GM21390 (cell line): Measurements from ENCODE around the gene FGF21.

Source experiments
- ATAC-seq: cut with Tn5 transposase; IDR thresholded peaks from one replicate; pipeline ENCODE4 v1.9.1; 2021; ENCODE audit not compliant: unreplicated experiment

FGF21 gene

DNA sequence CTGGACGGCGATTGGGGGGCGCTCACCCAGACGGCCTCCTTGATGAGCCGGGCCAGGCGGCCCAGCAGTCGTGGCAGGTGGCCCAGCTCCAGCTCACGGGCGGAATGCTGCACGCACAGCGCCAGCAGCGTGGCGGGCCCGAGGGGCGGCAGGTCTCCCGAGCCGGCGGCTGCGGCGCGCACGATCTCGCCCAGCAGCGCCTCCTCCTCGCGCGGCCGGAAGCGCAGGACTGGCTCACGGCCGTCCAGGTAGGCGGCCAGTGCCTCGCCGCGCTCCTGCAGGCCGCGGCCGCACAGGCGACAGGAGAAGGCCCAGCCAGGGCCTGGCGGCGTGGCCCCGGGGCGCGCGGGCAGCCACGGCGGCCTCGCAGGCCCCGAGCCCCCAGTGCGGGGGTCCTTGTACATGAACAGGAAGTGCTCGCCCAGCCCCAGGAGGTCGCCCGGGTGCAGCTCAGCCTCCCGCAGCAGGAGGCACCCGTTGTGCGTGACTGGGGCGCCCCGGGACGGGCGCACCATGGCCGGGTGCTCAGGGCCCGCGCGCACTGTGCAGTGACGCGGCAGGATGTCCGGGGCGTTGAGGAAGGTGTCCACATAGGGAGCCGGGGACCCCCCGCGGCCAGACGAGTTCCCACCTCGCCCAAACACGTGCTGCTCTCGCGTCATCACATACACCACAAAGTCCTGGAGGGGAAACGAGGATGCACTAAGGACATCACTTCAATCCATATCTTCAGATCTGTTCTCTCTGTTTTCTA, 26.2 kb upstream of the FGF21 start:
- no peak for ATAC-seq

DNA sequence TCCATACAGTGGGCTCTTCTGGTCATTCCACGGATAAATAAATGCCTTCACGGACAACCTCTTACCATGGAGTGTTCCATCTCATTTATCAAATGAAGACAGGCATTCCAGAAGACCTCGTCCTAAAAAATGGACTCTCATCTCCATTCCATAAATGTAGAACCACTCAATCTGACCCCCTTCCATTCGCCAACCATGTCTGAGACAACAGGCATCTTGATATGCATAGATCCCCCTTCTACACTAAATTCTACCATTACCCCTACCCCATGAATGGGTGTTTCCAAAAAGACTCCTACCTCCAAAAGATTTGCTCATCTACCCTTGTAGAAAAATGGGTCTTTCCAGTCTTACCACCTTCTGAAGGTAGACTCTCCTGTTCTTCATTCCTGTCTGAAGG, 23.9 kb upstream of the FGF21 start:
- ATAC-seq, result no peak

- no peak for ATAC-seq
These were observed 20.7 kb upstream of the FGF21 start for GRCh38 chr19:48734625-48735024.

- ATAC-seq, result no peak
These were observed 20.2 kb upstream of the FGF21 start for GRCh38 chr19:48735031-48735615.

DNA sequence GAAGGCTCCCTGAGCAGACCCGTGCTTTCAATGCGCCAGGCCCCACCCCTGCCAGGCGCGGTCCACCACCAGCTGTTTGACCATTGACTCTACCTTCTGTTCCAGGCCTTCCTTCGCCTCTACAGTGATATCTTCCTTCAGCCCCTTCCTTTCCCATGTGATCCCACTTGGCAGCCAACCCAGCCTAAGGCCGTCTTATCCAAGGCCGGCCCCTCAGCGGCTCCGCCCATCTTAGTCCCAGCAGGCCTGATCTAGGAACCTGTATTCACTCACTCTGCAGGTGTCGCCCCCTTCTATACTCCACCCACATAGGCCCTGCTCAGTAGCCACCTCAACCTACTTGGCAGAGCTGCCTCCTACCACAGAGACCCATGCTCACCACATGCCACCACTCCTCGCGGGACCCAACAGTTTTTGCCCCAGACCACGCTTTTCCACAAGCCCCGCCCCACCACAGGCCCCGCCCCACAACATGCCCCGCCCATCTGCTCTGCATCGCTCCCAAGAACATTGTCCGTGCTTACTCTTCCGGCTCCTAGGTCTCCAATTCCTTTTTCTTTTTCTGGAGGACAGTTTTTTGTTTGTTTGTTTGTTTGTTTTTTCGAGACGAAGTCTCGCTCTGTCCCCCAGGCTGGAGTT, 17.8 kb upstream of the FGF21 start:
- no peak for ATAC-seq

- peak; percentile 83 for ATAC-seq
These were observed 16.5 kb upstream of the FGF21 start for GRCh38 chr19:48738557-48739403.

DNA sequence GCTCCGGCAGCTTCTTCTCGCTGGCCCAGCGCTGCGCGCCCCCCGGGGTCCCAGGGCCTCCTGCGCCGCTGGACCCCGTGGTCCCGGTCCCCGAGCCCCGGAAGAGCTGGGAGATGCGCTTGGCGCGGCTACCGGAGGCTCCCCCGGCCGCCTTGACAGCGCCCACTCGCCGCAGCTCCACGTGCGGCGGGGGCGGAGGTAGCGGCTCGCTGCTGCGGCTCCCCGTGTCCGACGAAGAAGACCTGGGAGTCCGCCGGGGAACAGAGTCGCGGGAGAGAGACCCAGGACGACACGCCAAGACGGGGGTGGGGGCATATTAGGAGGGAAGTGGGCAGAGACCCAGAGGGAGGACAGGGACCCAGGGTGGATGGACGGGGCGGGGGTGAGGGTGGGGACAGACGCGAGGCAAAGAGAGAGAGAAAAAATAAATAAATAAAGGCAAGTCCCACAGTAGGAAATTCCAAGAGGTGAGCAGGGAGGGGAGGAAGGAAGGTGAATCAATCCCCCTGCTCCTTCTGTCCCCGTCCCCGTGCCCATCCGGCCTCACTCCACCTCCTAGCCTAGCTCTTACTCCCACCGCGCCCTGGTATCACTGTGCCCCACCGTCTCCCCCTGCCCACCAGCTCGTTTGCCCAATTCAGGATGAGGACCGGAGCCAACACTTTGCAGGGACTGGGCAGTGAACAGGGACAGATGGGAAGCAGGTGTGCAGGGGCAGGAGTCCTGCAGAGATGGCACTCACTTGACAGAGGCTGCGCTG, 15.7 kb upstream of the FGF21 start:
- ATAC-seq, result no peak

DNA sequence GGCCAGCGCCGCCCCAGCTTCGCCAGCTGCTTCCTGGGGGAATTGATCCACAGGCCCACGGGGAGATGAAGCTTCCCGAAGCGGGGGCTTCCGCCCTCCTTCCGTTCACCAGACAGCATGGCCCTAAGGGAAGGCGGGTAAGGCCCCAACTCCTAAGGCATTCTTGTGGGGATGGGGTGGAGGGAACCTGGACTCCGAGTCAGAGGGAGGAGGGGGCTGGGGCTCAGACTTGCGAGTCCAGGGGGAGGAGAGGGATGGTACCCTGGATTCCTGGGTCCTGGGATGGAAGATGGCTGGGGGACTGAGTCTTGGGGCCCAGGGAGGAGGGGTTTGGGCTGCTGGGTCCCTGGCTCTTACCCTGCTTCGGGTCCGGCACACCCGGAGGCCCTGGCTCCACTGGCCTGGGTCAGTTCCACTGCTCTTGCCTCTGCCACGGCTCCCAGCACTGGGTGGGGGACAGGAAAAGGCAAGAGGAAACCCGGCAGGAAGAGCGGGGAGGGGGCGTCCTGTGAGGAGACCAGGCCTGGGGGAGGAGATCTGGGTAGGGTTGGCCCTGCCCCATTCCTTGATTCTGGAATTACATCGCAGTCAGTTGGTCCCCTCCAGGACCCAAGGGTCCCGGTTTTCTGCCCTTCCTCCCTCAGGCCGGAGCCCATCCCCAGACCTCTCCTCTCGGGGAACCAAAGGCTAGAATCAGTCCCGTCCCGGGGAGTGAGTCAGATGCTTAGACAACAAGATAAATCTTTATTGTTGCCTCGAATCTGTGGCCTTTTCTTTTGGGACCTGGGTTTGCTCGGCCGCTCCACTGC, 15.0 kb upstream of the FGF21 start, which contains the start of gene RASIP1:
Gene RASIP1, minus strand, starts transcription at position 447 of the 809 bp plus-strand sequence. Its CDS starts 328 bp downstream, at position 119.
- ATAC-seq, result no peak

DNA sequence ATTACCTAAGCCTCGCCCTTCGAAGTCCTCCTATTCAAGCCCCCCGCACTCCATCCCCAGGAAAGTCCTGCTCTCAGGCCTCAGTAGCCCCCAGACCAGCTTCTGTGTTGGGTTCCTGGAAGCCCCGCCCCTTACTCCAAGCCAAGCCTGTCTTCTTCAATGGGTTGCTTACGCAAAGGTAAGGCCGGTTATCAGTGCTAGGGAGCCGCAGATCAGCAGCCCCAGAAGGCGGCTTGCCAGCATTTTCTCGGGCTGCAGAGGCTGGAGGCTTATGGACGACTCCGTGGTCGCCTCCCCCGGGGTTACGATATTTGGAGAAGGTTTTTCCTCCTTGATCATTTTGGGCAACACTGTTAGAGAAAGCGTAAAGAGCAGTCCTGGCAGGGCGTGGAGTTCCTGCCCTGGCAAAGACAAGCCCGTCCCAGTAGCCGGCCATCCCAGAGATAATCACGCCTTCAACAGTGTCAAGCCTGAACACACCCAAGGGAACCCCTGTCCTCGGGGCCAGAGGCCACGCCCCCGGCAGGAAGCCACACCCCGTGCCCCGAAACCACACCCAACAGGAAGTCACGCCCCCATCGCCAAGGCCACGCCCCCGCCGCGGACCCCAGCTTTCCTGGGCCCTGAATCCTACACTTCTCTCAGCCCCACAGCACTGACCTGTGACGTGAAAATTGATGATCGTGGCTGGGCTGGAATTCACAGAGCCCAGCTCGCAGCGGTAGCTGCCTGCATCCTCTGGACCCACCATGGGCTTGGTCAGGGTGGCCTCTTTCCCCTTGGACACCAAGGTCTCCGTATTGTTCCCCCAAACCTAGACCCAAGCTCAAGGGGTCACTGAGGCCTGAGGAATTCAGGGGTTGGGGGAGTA, 14.0 kb upstream of the FGF21 start:
- ATAC-seq, result no peak

- ATAC-seq, result no peak
These were observed 13.2 kb upstream of the FGF21 start for GRCh38 chr19:48742096-48742495.

- ATAC-seq, result no peak
These were observed 9.9 kb upstream of the FGF21 start for GRCh38 chr19:48745208-48745995.

GRCh38 chr19:48746110-48746509, 9.2 kb upstream of the FGF21 start:
- no peak for ATAC-seq

DNA sequence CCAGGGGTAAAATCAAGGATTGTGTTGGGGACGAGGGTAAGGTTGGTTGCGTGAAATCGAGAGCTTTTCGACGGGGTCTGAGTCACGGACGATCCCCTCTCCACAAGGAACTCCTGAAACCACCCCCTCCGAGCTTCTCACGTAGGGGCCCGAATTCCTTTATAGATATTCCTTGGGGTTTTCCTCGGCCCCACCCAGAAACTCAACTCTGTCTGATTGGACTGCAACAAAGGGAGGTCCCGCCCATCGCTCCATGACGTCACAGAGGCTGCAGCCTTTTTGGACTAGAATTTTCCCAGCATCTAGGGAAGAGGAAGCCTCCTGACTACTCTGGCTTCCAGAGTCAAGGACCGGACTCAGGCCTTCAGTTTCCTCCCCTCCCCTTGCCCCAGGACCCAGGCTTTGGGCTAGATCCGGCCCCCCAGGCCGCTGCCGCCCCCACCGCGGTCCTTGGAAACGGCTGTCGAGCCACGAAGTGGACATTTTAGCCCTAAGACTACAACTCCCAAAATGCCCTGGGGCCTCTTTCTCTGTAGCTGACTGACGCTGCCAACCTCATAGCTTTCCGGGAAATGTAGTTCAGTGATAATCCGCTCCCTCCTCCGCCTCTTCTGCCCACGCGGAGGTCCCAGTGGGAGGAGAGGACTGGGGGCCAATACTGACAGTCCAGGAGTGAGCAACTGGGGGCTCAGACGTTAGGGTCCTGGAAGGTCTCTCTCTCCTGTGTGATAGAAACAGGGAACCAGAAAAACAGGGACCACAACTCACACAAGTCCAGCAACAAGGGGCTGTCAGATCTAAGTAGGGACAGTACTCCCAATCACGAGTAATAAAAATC, 8.4 kb upstream of the FGF21 start, which contains the start of gene IZUMO1:
Gene IZUMO1, minus strand, starts transcription at position 172 of the 838 bp plus-strand sequence. CDS start 1,050 bp downstream, outside the sequence.
- ATAC-seq, result no peak

DNA sequence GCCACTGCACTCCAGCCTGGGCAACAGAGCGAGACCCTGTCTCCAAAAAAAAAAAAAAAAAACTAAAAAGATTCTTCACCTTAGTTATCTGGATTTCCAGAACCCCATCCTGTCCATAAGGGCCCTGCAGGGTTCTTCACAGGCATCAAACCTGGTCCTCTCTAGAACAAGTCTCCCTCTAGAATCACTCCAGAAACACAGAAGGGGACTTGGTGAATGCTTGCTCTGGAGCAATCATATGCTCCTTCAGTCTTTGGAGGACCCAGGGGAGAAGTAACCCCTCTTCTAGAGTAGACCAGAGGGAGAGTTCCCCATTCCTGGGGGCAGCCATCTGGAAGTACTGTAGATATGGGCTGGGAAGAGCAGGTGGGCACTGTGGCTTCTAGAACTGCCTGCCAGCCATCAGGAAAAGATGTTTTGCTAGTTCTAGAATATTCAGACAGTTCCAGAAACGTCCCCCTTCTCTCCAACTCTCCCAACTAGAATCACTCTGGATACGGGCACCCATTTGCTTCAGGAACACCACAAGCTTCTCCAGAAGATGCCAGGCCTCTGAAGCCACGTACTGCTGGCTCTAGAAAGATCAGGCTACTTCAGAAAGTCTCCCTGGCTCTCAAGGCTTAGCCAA, 5.6 kb upstream of the FGF21 start:
- no peak for ATAC-seq

DNA sequence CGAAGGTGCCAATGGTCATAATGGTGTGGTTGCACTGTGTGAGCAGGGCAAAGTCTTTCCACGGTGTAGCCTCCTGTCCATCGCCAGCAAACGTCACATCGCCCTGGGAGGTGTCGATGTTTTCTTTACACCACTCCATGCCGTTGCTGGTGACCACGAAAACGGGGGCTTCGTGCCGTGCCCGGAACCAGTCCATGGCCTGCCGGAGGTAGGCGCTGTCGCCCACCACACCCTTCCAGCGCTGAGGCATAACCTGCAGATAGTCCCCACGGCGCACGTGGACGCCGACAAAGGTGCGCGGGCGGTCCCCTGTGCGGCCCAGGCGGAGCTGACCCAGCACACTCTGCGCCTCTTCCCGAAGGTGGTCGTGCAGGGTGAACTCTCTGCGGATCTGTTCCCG, 5.0 kb upstream of the FGF21 start:
- no peak for ATAC-seq

DNA sequence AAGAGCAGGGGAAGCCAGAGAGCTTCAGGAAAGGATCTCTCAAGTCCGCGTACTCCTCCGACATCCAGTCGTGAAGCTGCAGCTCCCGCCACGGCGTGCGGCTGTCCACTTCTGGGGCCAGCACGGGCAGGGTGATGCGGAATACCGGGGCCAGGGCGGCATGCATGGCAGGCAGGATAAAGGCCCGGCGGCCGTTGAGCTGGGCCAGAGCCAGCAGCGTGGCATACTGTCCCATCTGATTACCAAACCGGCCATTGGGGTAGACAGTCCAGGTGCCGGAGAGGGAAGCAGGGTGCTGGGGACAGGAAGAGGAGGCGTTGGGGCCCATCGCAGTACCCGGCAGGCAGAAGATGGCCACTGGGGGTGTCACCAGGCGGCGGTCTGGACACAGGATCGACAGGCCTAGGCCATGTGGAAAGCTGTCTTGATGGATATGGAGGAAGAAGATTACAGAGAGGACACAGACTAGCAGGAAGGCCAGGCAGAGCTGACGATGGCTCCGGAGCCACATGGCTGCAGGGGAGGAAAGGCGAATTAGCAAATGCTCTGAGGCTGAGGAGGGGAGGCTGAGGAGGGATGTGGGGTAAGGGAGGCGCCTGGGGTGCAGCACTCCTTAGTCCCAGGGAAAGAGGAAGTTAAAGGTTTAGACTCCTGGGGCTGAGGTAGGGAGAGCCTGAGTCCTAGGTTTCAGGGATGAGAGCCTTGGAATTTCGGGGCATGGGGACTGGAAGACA, 4.4 kb upstream of the FGF21 start:
- no peak for ATAC-seq
